Endothelial cell of umbilical vein (primary cell): ENCODE results near the gene MESP2. TPM values are rescaled to one million over a fixed set of nuclear protein-coding genes. Genes with fewer than 3 reads are reported as not detected.

ENCODE experiments used
- BruUV-seq: library from RNA; stranded (reverse); fragments of 400-500 nt; replicated peaks from 2 replicates; lab custom pipeline; 2021; lab: Mats Ljungman, UMichigan
- CTCF ChIA-PET: fragments of 300-600, 350-600 bp; sonication (Branson Sonifier 250); formaldehyde crosslinking; loops from one replicate; lab custom pipeline; 2021; ENCODE audit warnings: antibody characterized with exemption, inconsistent platforms; lab: Charles Lee
- POLR2A ChIA-PET: fragments of 300-600, 350-600 bp; sonication (Branson Sonifier 250); formaldehyde crosslinking; loops from one replicate; lab custom pipeline; 2021; ENCODE audit warnings: antibody characterized with exemption, inconsistent platforms; lab: Charles Lee
- DNase-seq: peaks from one replicate; pipeline ENCODE4 v3.0.0-alpha.2; 2011; ENCODE audit warnings: low read depth, low spot score
- FAIRE-seq: peaks from 2 replicates; lab custom pipeline; 2011; peaks lifted over from hg19 to GRCh38; lab: Jason Lieb, UNC
- H2AFZ ChIP-seq: 2 replicates; pipeline ENCODE4 v1.6.0; 2012; ENCODE audit warnings: low read depth, low read length, control low read depth, inconsistent platforms
- H3K27ac ChIP-seq: 2 replicates; pipeline ENCODE4 v1.5.1; 2011; ENCODE audit warnings: low read depth, mild to moderate bottlenecking, control low read depth, low read length, moderate library complexity; ENCODE audit not compliant: insufficient read depth
- H3K27me3 ChIP-seq, 2 experiments: 2 replicates each; pipeline versions ENCODE4 v1.6.0 to v1.6.1; 2011; ENCODE audit warnings: low read length in 2 of 2, mixed read lengths in 1 of 2; ENCODE audit not compliant: control insufficient read depth in 2 of 2, insufficient read depth in 2 of 2
- H3K36me3 ChIP-seq, 2 experiments: 2 replicates in 1 of 2; 3 replicates in 1 of 2; pipeline ENCODE4 v1.5.1; 2011; ENCODE audit warnings: low read length in 2 of 2, mild to moderate bottlenecking in 1 of 2, moderate library complexity in 1 of 2; ENCODE audit not compliant: control insufficient read depth in 2 of 2, insufficient read depth in 2 of 2; ENCODE audit errors: extremely low read depth in 1 of 2
- H3K4me1 ChIP-seq: 3 replicates; pipeline ENCODE4 v1.5.1; 2011; ENCODE audit warnings: mild to moderate bottlenecking, low read length; ENCODE audit not compliant: control insufficient read depth, insufficient read depth; ENCODE audit errors: extremely low read depth
- H3K4me2 ChIP-seq: 2 replicates; pipeline ENCODE4 v1.6.1; 2011; ENCODE audit warnings: low read length, control low read depth, mixed read lengths; ENCODE audit not compliant: insufficient read depth
- H3K4me3 ChIP-seq, 3 experiments: fragments of 200-600 bp in 1 of 3; sonication (generic), shearing (Covaris generic) in 1 of 3; replicated peaks in 1 of 3; 2 replicates each; pipeline ENCODE4 v1.5.1; 2011 to 2016; ENCODE audit warnings: control low read depth in 3 of 3, low read length in 3 of 3, mild to moderate bottlenecking in 2 of 3, inconsistent platforms in 1 of 3, low read depth in 1 of 3, moderate library complexity in 1 of 3; ENCODE audit not compliant: insufficient read depth in 1 of 3
- H3K79me2 ChIP-seq: 2 replicates; pipeline ENCODE4 v1.6.0; 2012; ENCODE audit warnings: low read length, inconsistent platforms; ENCODE audit not compliant: control insufficient read depth, insufficient read depth
- H3K9ac ChIP-seq: replicated peaks from 2 replicates; pipeline ENCODE3; 2011; ENCODE audit warnings: low read length, control low read depth; ENCODE audit not compliant: insufficient read depth; ENCODE audit errors: extremely low read depth
- H3K9me1 ChIP-seq: replicated peaks from 3 replicates; pipeline ENCODE4 v1.6.0; 2011; ENCODE audit warnings: mild to moderate bottlenecking, low read length; ENCODE audit not compliant: control insufficient read depth, insufficient read depth; ENCODE audit errors: extremely low read depth
- H3K9me3 ChIP-seq: replicated peaks from 2 replicates; pipeline ENCODE4 v1.5.1; 2012; ENCODE audit warnings: low read length, inconsistent platforms; ENCODE audit not compliant: control insufficient read depth, insufficient read depth
- H4K20me1 ChIP-seq: replicated peaks from 2 replicates; pipeline ENCODE3; 2011; ENCODE audit warnings: mild to moderate bottlenecking, low read length; ENCODE audit not compliant: control insufficient read depth, insufficient read depth; ENCODE audit errors: extremely low read depth
- EZH2 ChIP-seq: IDR thresholded peaks from 2 replicates; pipeline ENCODE4 v1.6.1; 2012; ENCODE audit warnings: borderline replicate concordance, low read depth, mild to moderate bottlenecking, moderate library complexity, low read length, inconsistent platforms; ENCODE audit not compliant: severe bottlenecking
- FOS ChIP-seq: IDR thresholded peaks from 2 replicates; pipeline ENCODE4 v1.6.1; 2011; ENCODE audit warnings: mild to moderate bottlenecking, low read length, moderate library complexity, borderline replicate concordance; ENCODE audit not compliant: insufficient read depth
- GATA2 ChIP-seq: IDR thresholded peaks from 2 replicates; pipeline ENCODE4 v1.7.0; 2011; ENCODE audit warnings: low read depth, mild to moderate bottlenecking, moderate library complexity, mixed read lengths, low read length; ENCODE audit not compliant: insufficient read length, insufficient read depth
- JUN ChIP-seq: IDR thresholded peaks from 2 replicates; pipeline ENCODE4 v1.6.1; 2011; ENCODE audit warnings: borderline replicate concordance, low read depth; ENCODE audit not compliant: insufficient read length, insufficient read depth
- MYC ChIP-seq: IDR thresholded peaks from one replicate; pipeline ENCODE4 v1.6.1; 2011; ENCODE audit warnings: mild to moderate bottlenecking, low read depth, low read length
- POLR2A ChIP-seq: IDR thresholded peaks from 2 replicates; pipeline ENCODE4 v1.6.1; 2012; ENCODE audit warnings: low read depth, mild to moderate bottlenecking, control low read depth, low read length
- POLR2AphosphoS5 ChIP-seq: IDR thresholded peaks from 2 replicates; pipeline ENCODE4 v1.6.1; 2012; ENCODE audit warnings: low read depth, mild to moderate bottlenecking, control low read depth, low read length, moderate library complexity; ENCODE audit not compliant: insufficient read depth
- dilution Hi-C: fragments of 300-500 bp; cut with MboI; formaldehyde crosslinking; loops from one replicate; pipeline ENCODE4 v1.15.0; 2019; ENCODE audit warnings: low sequenced_read_pairs; ENCODE audit not compliant: extremely low pct_ligation_motif_present
- intact Hi-C: fragments of 100-400 bp; cut with micrococcal nuclease; formaldehyde crosslinking; loops from one replicate; pipeline ENCODE4 v1.10.0; 2022
- polyA plus RNA-seq, 4 experiments: library from polyadenylated mRNA; depleted of rRNA in 3 of 4; stranded (reverse) in 3 of 4; unstranded in 1 of 4; fragments of >200 nt; gene quantifications; 2 replicates each; pipeline versions ENCODE4 v1.2.1 to v1.2.3, GENCODE V29; 2011 to 2012; ENCODE audit warnings: missing spikeins in 1 of 4
- total RNA-seq: library from RNA; stranded (reverse); gene quantifications from 2 replicates; pipeline ENCODE4 v1.2.3, GENCODE V29; 2021
- TF ChIP-seq, protein P1 (sequence below), 2 donors: IDR thresholded peaks; 1 replicate in 1 of 2; 2 replicates in 1 of 2; pipeline ENCODE4 v1.5.1; 2011; ENCODE audit warnings: low read length in 2 of 2, mild to moderate bottlenecking in 2 of 2, moderate library complexity in 2 of 2, control low read depth in 1 of 2, inconsistent platforms in 1 of 2, low read depth in 1 of 2; ENCODE audit not compliant: insufficient read depth in 1 of 2; ENCODE audit errors: extremely low read depth in 1 of 2
- TF ChIP-seq, protein P2 (sequence below): IDR thresholded peaks from 2 replicates; pipeline ENCODE4 v1.6.1; 2011; ENCODE audit not compliant: insufficient read depth, insufficient read length

MESP2 gene
- total and polyA plus RNA-seq, 2 donors (not counting 3 experiments of a cell fraction or from before 2014, with no cell fraction given): 0.42 to 0.43 TPM

DNA sequence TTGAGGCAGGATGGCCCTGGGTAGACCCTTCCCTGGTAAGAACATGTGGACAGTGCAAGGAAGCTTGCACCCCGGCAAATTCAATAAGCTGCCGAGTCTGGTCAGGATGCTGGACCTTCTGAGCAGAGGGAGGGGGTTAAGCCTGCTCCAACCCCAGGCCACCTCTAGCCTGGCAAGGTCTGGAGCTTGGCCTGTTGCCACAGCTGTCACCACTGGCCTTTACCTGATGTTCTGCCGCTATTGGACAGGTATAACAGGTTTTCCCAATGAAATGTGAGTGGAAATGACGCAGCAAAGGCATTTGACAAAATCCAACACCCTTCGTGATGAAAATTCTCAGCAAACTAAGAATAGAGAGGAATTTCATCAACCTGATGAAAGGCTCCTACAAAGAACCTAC, 24.4 kb upstream of the MESP2 start:
- no peak for FAIRE-seq
- intact Hi-C loops: loop anchor here (5.0 kb wide), 1 partner anchor 221 kb away; no protein-coding TSS in a partner anchor
- CTCF ChIA-PET: interaction anchor here (1.4 to 4.2 kb wide), 4 partner anchors 10 to 320 kb away, joined by 4 to 24 read pairs (median 12); no protein-coding TSS in a partner anchor
- no peak overlapping the region for H3K4me3 ChIP-seq
- no peaks in the 10 kb centered on the region for H4K20me1 ChIP-seq
- TF ChIP-seq, protein P1, sequence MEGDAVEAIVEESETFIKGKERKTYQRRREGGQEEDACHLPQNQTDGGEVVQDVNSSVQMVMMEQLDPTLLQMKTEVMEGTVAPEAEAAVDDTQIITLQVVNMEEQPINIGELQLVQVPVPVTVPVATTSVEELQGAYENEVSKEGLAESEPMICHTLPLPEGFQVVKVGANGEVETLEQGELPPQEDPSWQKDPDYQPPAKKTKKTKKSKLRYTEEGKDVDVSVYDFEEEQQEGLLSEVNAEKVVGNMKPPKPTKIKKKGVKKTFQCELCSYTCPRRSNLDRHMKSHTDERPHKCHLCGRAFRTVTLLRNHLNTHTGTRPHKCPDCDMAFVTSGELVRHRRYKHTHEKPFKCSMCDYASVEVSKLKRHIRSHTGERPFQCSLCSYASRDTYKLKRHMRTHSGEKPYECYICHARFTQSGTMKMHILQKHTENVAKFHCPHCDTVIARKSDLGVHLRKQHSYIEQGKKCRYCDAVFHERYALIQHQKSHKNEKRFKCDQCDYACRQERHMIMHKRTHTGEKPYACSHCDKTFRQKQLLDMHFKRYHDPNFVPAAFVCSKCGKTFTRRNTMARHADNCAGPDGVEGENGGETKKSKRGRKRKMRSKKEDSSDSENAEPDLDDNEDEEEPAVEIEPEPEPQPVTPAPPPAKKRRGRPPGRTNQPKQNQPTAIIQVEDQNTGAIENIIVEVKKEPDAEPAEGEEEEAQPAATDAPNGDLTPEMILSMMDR (IDR thresholded peaks at IDR 0.05; ENCODE audit: extremely low read depth in 1 of 2, insufficient read depth in 1 of 2, low read depth in 1 of 2, low read length in 2 of 2): no peak
- TF ChIP-seq JUN (no peak), POLR2AphosphoS5 (no peak), MYC (no peak), GATA2 (no peak), FOS (no peak), POLR2A (no peak), EZH2 (no peak)
- TF ChIP-seq, protein P2, sequence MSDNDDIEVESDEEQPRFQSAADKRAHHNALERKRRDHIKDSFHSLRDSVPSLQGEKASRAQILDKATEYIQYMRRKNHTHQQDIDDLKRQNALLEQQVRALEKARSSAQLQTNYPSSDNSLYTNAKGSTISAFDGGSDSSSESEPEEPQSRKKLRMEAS: no peak
- no peak overlapping the region for H3K4me2 ChIP-seq
- dilution Hi-C loops: loop anchor here (25.0 kb wide), 1 partner anchor 111 kb away; no protein-coding TSS in a partner anchor
- POLR2A ChIA-PET: no interaction called here
- no peaks in the 10 kb centered on the region for H3K36me3 ChIP-seq
- no peak for DNase-seq
- H3K27me3 ChIP-seq: peaks cover 3 to 15% of the 10 kb centered on the region in 2 experiments
- peaks cover 6% of the 10 kb centered on the region for H3K4me1 ChIP-seq
- H3K9ac ChIP-seq: no peak overlapping the region
- no peaks in the 10 kb centered on the region for H3K9me3 ChIP-seq
- no peaks in the 10 kb centered on the region for H3K79me2 ChIP-seq
- H3K9me1 ChIP-seq: no peaks in the 10 kb centered on the region
- no peak overlapping the region for H3K27ac ChIP-seq
- no peak overlapping the region for H2AFZ ChIP-seq
- no TSS peak for BruUV-seq
